Psoas muscle (tissue), 8 donors: ENCODE results near the gene GLTP. TPM values are rescaled to one million over a fixed set of nuclear protein-coding genes. Genes with fewer than 3 reads are reported as not detected.

ENCODE experiments used
- ATAC-seq, 4 donors: fragments of 200-7000 bp; cut with Tn5 transposase; one replicate each; pipeline ENCODE4 v1.9.1; 2020; ENCODE audit warnings: moderate library complexity in 3 of 4, mild to moderate bottlenecking in 2 of 4
- DNase-seq, 2 donors: peaks; one replicate each; pipeline ENCODE4 v3.0.0-alpha.2; 2020
- H3K27ac ChIP-seq: fragments of 200-600 bp; one replicate; pipeline ENCODE4 v1.8.0; 2022
- H3K27me3 ChIP-seq, 3 donors: fragments of 200-600 bp in 1 of 3; one replicate each; pipeline versions ENCODE4 v1.6.1 to v1.8.0; 2013 to 2022; ENCODE audit warnings: low read length in 2 of 3, mild to moderate bottlenecking in 2 of 3, moderate library complexity in 1 of 3; ENCODE audit not compliant: insufficient read depth in 3 of 3
- H3K36me3 ChIP-seq, 2 donors: fragments of 200-600 bp in 1 of 2; one replicate each; pipeline versions ENCODE4 v1.6.1 to v1.8.0; 2013 to 2022; ENCODE audit warnings: low read depth in 1 of 2, mild to moderate bottlenecking in 1 of 2, moderate library complexity in 1 of 2; ENCODE audit not compliant: insufficient read depth in 1 of 2
- H3K4me1 ChIP-seq: fragments of 200-600 bp; one replicate; pipeline ENCODE4 v1.8.0; 2022
- H3K4me3 ChIP-seq: fragments of 200-600 bp; one replicate; pipeline ENCODE4 v1.8.0; 2022; ENCODE audit warnings: mild to moderate bottlenecking
- H3K9me3 ChIP-seq: fragments of 200-600 bp; one replicate; pipeline ENCODE4 v1.8.0; 2022
- WGBS, 3 donors: extraction: QIAGEN DNeasy Blood & Tissue Kit; methylation state at CpG; one replicate each; pipeline versions ENCODE4 v1.1.6 to v1.1.7; 2013; 5-methylcytosine and 5-hydroxymethylcytosine counted together
- intact Hi-C, 2 donors: fragments of 100-400 bp; cut with DNase I; formaldehyde crosslinking; loops; one replicate each; pipeline versions ENCODE4 v1.11.0 to v1.14.2; 2022
- polyA plus RNA-seq, 3 donors: library from polyadenylated mRNA; stranded (reverse); fragments of 200-250 nt; gene quantifications; one replicate each; pipeline ENCODE4 v1.2.3, GENCODE V29; 2013
- total RNA-seq, 4 donors: library from RNA; stranded (reverse); fragmentation: NEBNext Ultra II Directional in 2 of 4; extraction: Animal tissue kit (Norgen Biotek cat#: 25700) in 2 of 4; gene quantifications; one replicate each; pipeline versions ENCODE4 v1.2.1 to v1.2.4, GENCODE V29; 2021 to 2023
- TF ChIP-seq, protein P1 (sequence below): fragments of 200-600 bp; IDR thresholded peaks from one replicate; pipeline ENCODE4 v1.8.0; 2022; ENCODE audit warnings: antibody characterized with exemption
- donor health status: healthy with polysubstance abuse.
- donor health status: DM: no; HTN: no; CAD: no; lungs with moderate emphysema.
- donor health status: Bipolar disorder and iron deficiency.
- donor health status: healthy.
- donor health status: DM: yes; HTN: yes; CAD: no.
- donor health status: DM: no; HTN: no; CAD: no.
- donor health status: DM: no; HTN: no; CAD: no.
- donor health status: DM: yes; HTN: yes; CAD: no.

Gene GLTP
- total and polyA plus RNA-seq, 7 donors: 12.1 to 23.3 (median 16.9) TPM

DNA sequence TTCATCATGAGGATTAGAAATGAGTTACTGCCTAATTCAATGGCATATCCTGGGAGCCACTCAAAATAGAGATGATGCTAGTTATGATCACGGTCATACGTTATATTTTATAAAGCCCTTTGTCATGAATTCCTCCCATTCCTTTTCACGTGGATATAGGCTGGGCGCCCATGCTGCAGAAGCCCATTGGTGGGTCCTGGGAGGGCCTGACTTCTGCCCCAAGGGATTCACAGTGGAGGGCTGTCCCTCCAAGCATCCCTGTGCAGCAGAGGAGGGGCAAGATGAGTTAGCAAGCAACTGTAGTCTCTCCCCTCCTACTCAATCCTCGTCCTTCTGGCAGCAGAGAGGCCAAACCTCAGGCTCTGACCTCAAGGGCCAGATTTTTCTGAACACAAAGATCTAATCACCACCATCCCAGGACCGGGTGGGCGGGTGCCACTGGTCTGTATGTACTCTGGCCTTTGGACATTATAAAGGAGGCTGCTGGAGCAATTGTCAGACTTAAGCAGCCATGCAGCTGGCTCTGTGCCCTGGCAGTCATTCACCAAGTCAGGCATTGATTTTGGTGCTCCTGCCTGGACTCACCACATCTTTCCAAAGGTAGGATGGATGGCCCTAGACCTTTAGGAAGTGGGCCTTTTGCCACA is 8.6 kb downstream of the GLTP start:
- TF ChIP-seq, protein P1, sequence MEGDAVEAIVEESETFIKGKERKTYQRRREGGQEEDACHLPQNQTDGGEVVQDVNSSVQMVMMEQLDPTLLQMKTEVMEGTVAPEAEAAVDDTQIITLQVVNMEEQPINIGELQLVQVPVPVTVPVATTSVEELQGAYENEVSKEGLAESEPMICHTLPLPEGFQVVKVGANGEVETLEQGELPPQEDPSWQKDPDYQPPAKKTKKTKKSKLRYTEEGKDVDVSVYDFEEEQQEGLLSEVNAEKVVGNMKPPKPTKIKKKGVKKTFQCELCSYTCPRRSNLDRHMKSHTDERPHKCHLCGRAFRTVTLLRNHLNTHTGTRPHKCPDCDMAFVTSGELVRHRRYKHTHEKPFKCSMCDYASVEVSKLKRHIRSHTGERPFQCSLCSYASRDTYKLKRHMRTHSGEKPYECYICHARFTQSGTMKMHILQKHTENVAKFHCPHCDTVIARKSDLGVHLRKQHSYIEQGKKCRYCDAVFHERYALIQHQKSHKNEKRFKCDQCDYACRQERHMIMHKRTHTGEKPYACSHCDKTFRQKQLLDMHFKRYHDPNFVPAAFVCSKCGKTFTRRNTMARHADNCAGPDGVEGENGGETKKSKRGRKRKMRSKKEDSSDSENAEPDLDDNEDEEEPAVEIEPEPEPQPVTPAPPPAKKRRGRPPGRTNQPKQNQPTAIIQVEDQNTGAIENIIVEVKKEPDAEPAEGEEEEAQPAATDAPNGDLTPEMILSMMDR: no peak
- no peaks in the 10 kb centered on the region for H3K4me1 ChIP-seq
- H3K9me3 ChIP-seq: no peaks in the 10 kb centered on the region
- DNase-seq: no peak
- H3K4me3 ChIP-seq: no peak overlapping the region
- no peaks in the 10 kb centered on the region for H3K27me3 ChIP-seq
- WGBS, 3 donors: 68 to 71% (median 69%) methylated on average over 7 of the region's 7 CpGs
- no peaks in the 10 kb centered on the region for H3K36me3 ChIP-seq
- intact Hi-C loops: no loop called here
- H3K27ac ChIP-seq: no peak overlapping the region
- no peak for ATAC-seq

DNA sequence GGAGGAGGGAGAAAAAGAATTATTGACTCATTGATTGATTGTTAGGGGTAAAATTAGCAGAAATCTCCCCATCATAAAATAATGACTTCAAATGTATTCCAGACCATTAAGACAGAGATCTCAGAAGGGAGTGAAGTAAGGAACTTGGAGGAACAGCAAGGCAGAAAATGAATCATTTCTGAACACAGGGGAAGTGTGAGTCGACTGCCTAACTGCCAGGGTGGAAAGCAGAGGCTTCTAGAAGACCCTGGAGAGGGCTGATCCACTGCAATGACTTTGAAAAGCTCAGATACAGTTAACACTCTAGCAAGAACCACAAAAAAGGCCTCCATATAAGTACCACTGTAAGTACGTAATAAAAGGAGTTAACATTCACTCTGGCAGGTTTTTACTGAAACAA is 9.7 kb downstream of the GLTP start:
- no peak for DNase-seq
- Histone ChIP-seq H3K9me3 (no peaks in the 10 kb centered on the region), H3K27ac (no peak overlapping the region), H3K4me1 (no peaks in the 10 kb centered on the region), H3K4me3 (no peak overlapping the region), H3K36me3 (no peaks in the 10 kb centered on the region), H3K27me3 (no peaks in the 10 kb centered on the region)
- intact Hi-C loops: no loop called here
- WGBS, 3 donors: 66 to 74% (median 72%) methylated on average over 2 of the region's 2 CpGs
- no peak for ATAC-seq
- TF ChIP-seq, protein P1: no peak

DNA sequence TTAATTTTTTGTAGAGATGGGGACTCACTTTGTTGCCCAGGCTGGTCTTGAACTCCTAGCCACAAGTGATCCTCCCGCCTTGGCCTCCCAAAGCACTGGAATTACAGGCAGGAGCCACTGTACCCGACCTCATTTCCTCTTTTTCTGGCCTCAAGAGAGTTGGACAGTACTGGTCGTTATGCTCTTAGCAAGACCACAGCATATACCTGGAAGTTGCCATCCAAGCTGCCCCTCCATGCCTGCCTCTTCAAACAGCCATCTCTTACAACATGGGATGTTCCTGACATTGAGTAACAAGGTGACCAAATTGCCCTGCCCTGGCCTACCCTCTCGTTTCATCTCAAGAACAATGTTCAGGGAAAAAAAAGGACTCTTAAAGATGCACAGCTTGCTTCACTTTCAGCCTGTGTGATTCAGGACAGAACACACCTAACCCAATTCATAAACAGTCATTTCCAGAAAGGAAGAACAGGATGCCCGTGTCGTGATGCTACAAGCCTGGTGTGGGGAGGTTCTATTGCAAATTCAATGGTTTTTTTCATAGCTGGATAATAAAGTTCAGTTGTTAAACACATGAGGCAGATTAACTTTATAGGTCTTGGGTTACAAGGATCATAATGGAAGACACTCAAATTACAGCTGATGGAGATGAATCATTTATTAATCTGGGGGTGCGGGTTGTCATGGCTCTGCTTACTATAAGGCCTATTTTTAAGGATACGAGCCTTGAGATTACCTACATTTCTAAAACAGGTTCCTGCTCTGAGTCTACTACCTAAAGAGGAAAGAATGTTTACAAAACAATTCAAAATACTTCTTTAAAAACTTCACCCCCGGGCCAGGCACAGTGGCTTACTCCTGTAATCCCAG is 11.9 kb downstream of the GLTP start:
- DNase-seq (no peak), ATAC-seq (no peak)
- Histone ChIP-seq H3K4me3 (no peak overlapping the region), H3K27me3 (no peaks in the 10 kb centered on the region), H3K4me1 (no peaks in the 10 kb centered on the region), H3K9me3 (no peaks in the 10 kb centered on the region), H3K27ac (no peak overlapping the region), H3K36me3 (no peaks in the 10 kb centered on the region)
- intact Hi-C loops: no loop called here
- TF ChIP-seq, protein P1: no peak
- WGBS, 3 donors: 81 to 88% (median 81%) methylated on average over 9 of the region's 9 CpGs

DNA sequence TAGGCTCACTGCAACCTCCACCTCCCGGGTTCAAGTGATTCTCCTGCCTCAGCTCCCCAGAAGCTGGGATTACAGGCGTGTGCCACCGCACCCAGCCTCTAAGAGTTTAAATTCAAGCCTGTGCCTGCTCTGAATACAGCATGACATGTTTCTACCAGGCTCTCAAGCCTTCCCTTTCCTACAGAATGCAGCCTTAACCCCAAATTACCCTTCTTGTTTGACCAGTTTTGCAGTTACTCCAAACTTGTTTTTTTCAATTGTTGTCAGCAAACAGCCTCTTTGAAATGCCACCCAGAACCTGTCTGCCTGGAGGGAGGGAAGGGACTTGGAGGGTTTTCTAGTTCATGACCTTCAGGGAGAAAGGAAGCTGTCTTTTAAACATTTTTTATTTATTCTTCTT is 15.4 kb downstream of the GLTP start:
- intact Hi-C loops: no loop called here
- Histone ChIP-seq H3K36me3 (no peaks in the 10 kb centered on the region), H3K4me3 (no peak overlapping the region), H3K27me3 (no peaks in the 10 kb centered on the region), H3K27ac (no peak overlapping the region), H3K9me3 (no peaks in the 10 kb centered on the region), H3K4me1 (no peaks in the 10 kb centered on the region)
- DNase-seq (no peak), ATAC-seq (no peak)
- WGBS, 3 donors: 89 to 90% (median 90%) methylated on average over 3 of the region's 3 CpGs
- TF ChIP-seq, protein P1: no peak
